Sciatic nerve (tissue), 2 donors: ENCODE measurements around the gene TBXAS1. TPM values are rescaled to one million over a fixed set of nuclear protein-coding genes. Genes with fewer than 3 reads are reported as not detected.

Experiments
- ATAC-seq: fragments of 200-7000 bp; cut with Tn5 transposase; one replicate; pipeline ENCODE4 v1.9.1; 2020; ENCODE audit warnings: mild to moderate bottlenecking, moderate library complexity
- DNase-seq: peaks from one replicate; pipeline ENCODE4 v3.0.0-alpha.2; 2020; ENCODE audit warnings: low spot score
- intact Hi-C: fragments of 100-400 bp; cut with DNase I; formaldehyde crosslinking; loops from one replicate; pipeline ENCODE4 v1.14.2; 2022
- total RNA-seq: library from RNA; stranded (reverse); fragmentation: NEBNext Ultra II Directional; extraction: Animal tissue kit (Norgen Biotek cat#: 25700); gene quantifications from one replicate; pipeline ENCODE4 v1.2.1, GENCODE V29; 2021
- donor health status: DM: no; HTN: no; CAD: no.
- donor health status: DM: no; HTN: no; CAD: no.

The TBXAS1 gene
- total RNA-seq, 1 donor from 2014 or later, result 19.1 TPM

DNA sequence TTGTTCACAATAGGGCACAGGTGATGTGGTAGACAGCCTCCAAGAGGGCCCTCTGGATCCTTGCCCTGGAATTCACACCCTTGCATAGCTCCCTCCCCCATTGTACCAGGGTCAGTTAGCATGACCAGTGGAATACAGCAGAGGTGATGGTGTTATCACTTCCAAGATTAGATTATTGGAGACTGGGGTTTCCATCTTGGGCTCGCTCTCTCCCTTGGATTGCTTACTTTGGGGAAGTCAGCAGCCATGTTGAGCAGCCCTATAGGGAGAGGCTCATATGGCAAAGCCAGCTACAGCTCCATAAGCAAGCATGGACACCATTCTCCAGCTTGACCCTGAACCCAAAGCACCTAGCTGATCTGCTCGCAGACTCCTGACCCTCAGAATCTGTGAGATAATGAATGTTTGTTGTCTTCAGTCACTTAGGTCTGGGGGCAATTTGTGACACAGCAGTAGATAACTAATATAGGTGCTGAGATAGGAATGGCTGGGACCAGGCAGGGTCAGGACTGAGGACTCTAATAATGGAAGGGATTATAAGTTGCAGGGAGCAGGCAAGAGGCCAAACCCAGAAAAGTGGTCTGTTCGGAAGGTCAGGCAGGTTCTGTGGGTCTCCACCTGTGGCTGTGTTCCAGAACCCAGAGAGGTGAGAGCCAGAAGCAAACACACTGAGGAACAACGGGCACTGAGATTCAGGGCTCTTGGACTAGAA lies 22.9 kb downstream of the TBXAS1 start:
- intact Hi-C loops, result no loop called here
- DNase-seq (no peak), ATAC-seq (no peak)

- intact Hi-C loops, result no loop called here
- DNase-seq (no peak), ATAC-seq (no peak)
Measured at GRCh38 chr7:139852482-139852845, 23.4 kb downstream of the TBXAS1 start.

- DNase-seq, result no peak
- peak; percentile 82 for ATAC-seq
- intact Hi-C loops, result no loop called here
Measured at GRCh38 chr7:139853506-139854123, 24.6 kb downstream of the TBXAS1 start.

GRCh38 chr7:139854124-139854511 lies 25.1 kb downstream of the TBXAS1 start:
- peak; percentile 88 for ATAC-seq
- intact Hi-C loops, result no loop called here
- DNase-seq, result no peak

DNA sequence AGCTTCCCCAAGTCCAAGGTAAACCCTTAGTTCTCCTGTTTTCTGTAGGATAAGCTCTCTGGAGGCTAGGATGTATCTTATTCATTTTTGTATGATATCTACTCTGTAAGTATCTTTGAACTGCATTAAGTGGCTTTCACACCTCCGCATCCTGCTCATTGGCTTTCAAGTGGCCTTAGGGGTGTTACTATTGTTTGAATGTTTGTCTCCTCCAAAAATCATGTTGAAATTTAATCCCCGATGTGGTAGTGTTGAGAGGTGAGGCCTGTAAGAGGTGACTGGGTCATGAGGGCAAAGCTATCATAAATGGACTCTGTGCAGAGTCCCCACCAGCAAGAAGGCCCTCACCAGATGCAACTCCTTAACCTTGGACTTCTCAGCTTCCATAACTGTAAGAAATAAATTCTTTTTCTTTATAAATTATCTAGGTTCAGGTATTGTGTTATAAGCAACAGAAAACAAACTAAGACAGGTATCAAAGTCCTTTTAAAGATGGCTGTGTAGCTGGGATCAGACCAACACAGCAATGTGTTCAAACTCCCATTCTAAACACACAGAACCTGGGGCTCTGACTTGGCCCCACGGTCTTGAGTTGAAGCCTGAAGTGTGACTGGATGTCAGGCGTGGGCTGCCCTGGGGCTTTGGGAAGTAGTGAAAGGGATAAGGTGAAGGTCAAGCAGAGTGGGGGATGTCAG lies 25.9 kb downstream of the TBXAS1 start:
- ATAC-seq, result no peak
- DNase-seq, result no peak

GRCh38 chr7:139855498-139856270 lies 26.6 kb downstream of the TBXAS1 start:
- ATAC-seq (peak; percentile 51), DNase-seq (no peak)
- intact Hi-C loops, result no loop called here

More for the DNA sequence above, 25.9 kb downstream of the TBXAS1 start:
- intact Hi-C loops, result no loop called here

DNA sequence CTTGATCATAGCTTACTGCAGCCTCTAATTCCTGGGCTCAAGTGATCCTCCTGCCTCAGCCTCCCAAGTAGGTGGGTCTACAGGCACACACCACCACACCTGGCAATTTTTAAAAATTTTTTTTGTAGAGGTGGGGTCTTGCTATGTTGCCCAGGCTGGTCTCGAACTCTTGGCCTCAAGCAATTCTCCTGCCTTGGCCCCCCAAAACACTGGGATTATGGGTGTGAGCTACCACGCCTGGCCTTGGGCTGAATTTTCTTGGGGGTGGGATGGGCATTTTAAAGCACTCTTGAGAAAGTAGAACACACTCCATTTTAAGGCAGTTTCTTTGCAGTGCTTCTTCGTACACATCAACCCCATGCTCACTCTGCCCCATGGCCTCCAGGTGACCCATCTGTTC lies 28.7 kb downstream of the TBXAS1 start:
- ATAC-seq (no peak), DNase-seq (no peak)
- intact Hi-C loops, result no loop called here

DNA sequence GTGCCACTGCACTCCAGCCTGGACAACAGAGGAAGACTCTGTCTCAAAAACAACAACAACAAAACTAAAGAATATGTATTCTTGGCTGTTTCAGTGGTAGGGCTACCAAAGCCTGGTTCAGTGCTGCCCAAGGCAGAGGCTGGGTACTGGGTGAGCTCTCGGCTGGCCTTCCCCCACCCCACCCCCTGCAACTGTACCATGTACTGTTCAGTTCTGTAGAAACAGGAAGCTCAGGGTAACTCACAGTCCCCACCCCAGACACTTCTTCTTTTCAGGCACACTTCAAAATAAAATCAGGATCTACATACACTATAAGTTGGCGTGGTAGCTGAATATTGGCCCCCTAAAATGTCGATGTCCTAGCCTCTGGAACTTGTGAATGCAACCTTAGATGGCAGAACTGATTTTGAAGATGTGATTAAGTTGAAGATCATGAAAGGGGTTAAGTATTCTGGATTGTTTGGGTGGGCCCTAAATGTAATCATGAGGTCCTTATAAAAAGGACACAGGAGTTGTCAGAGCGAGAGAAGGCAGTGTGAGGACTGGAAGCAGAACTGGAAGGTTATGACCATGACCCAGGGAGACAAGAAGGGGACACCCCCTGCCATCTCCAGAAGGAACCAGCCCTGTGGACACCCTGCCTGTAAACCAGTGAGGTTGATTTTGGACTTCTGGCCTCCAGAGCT lies 31.2 kb downstream of the TBXAS1 start:
- peak; percentile 87 for ATAC-seq

DNA sequence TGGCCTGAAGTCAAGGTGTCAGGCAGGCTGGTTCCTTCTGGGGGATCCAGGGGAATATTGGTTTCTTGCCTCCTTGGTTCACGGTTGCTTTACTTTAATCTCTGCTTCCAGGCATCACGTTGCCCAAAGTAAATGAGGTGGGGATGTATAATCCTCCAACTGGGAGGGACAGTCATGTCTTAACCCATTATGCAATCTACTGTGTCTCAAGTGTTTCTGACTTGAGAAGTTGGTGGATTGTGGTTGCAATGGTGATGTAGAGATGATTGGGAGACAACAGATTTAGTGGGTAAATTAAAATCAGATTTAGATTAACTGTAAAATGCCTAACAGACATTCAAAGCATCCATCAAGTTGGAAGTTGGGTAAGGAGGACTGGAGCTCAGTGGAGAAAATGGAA lies 32.7 kb downstream of the TBXAS1 start:
- intact Hi-C loops, result no loop called here
- DNase-seq, result no peak
- ATAC-seq, result no peak

More for the DNA sequence above, 31.2 kb downstream of the TBXAS1 start:
- intact Hi-C loops, result no loop called here
- no peak for DNase-seq

DNA sequence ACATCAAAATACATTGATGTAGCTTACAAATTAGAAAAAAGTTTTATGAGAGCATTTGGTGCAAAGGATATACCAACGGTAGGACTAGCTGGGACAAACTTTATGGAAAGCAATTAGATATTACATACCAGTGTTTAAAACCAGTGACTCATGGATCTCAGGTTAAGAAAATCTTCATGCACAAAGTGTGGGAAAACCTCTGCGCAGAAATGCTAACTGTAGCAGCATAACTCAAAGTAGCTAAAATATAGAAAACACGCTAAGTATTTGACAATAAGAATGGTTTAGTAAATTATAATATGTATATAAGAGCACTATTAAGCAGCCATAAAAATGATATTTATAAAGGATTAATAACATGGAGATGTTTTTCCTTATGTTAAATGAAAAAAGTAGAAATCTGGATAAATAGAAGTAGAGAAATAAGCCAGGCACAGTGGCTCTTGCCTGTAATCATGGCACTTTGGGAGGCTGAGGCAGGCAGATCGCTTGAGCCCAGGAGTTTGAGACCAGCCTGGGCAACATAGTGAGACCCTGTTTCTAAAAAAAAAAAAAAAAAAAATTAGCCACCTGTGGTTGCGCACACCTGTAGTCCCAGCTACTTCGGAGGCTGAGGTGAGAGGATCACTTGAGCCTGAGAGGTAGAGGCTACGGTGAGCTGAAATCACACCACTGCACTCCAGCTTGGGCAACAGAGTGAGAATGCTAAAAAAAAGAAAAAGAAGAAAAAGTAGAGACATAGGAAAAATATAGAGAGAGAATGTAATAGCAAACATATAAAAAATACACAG lies 37.2 kb downstream of the TBXAS1 start:
- intact Hi-C loops, result no loop called here
- DNase-seq, result no peak
- no peak for ATAC-seq

GRCh38 chr7:139867847-139868246 lies 38.8 kb downstream of the TBXAS1 start:
- ATAC-seq (no peak), DNase-seq (no peak)
- intact Hi-C loops, result no loop called here

- no peak for ATAC-seq
- intact Hi-C loops, result no loop called here
- no peak for DNase-seq
Measured at GRCh38 chr7:139869886-139870285, 40.8 kb downstream of the TBXAS1 start.

DNA sequence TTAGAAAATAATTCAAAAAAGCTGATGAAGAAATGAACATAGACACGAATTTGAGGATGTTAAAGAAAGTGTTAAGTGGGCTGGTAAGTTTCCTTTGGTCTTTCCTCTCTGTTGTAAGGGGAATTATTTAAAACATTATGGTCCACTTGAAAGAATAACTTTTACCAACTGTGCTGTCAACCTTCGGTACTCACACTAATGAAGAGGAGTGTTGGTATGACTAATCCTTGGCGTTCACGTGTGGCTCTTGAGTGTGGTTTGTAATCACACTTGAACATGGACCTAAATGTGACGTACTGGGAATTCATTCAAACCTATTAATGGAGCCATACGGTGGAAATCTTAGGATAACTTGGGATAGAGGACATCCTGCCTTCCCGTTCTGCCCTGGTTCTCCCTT lies 41.3 kb downstream of the TBXAS1 start:
- ATAC-seq (no peak), DNase-seq (no peak)
- intact Hi-C loops, result no loop called here

DNA sequence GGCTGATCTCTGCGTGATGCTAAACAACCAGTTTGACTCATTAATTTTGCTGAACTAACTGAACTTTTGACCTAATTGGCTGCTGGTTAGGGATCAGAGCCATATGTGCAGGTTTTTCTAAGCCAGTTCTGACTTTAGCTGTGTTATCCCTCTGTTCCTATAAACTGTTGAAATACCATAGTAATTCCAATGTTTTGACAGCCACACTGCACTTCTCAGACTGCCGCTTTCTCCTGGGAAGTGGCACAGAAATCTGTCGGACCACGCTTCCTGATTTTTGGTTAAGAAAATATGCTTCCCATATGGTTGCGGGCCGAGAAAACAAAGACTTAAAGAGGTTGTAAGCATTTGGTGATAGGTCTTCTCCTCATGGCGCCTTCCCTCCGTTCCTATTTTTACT lies 42.3 kb downstream of the TBXAS1 start:
- DNase-seq, result no peak
- intact Hi-C loops, result no loop called here
- no peak for ATAC-seq

- intact Hi-C loops, result no loop called here
- DNase-seq, result no peak
- ATAC-seq, result no peak
Measured at GRCh38 chr7:139871820-139872219, 42.8 kb downstream of the TBXAS1 start.

DNA sequence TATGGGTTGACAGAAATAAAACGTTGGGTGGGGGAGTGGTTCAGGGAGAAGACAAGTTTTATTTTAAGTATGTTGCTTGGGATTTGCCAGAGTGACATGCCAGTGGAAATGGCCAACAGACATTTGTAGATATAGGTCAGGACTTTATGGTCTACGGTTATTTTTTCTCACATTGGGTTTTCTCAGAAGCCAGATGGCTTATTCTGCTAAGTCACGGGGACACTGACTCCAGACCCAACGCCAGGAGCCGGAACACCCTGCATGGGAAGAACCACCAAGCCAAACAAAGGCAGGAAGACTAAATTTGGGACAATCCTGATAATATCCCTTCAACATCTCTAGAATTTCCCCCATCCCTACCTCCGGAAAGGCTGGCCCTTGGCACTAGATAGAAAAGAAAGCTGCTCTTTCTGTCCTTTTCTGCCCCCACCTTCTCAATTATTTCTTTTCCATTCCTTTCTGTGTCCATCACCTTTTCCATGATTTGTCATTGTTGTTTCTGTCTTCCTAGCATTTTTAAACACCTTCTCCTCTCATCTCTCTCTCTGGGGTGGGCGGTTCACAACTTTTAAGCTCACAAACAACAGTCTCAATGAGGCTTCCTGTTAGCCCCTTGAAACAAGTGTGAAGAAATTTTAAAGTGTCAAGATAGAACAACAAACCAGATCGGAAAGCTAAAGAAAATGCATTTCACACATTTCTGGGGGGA lies 44.7 kb downstream of the TBXAS1 start:
- DNase-seq, result no peak
- intact Hi-C loops, result no loop called here
- ATAC-seq, result no peak

DNA sequence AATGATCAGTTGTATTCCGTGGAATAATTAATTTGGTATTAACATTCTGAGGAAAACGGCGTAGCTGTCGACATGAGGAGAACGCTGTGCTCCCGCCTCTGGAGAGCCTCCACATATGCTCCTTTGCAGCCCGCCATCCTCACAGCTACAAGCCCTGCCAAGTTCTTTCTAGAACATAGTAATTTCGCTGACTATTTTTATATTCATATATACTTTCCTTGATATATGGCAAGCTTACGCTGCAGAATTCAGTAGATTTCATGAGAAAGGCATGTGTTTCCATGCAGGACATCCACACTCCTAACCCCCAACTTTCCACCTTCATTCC lies 45.2 kb downstream of the TBXAS1 start:
- ATAC-seq (no peak), DNase-seq (no peak)
- intact Hi-C loops, result no loop called here

DNA sequence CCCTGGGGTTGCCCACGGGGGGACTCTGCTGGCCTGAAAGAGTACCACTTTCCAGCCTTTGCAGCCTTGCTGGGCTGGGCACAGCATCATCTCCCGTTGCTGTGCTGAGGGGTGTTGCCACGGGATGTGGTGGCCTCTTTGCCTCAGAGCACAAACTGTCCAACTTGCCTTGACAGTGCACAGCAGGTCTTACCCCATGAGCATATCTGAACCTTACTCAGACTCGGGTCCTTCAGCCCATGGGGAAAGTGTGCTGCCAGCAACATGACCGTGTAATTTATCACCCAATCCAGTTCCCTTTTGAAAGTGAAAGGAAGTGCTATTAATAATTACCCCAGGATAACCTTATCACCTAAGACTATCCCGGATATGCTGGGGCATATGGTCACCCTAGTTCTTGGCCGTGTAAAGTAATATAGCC lies 46.8 kb downstream of the TBXAS1 start:
- intact Hi-C loops, result no loop called here
- DNase-seq (no peak), ATAC-seq (no peak)
